Bronchial epithelial cell (primary cell): ENCODE results near the gene CLEC10A. TPM values are rescaled to one million over a fixed set of nuclear protein-coding genes. Genes with fewer than 3 reads are reported as not detected.
"Not testable (repeated sequence)": the region's sequence is repeated elsewhere in the genome, so short reads cannot be mapped to it uniquely, and the experiment has no call there.

ENCODE experiments used
- DNase-seq: peaks from one replicate; pipeline ENCODE4 v3.0.0-alpha.2; 2010; ENCODE audit warnings: low read depth
- FAIRE-seq: peaks from 2 replicates; lab custom pipeline; 2011; peaks lifted over from hg19 to GRCh38; lab: Jason Lieb, UNC
- H3K27me3 ChIP-seq: 2 replicates; pipeline ENCODE4 v1.5.1; 2011; ENCODE audit warnings: low read length; ENCODE audit not compliant: control insufficient read depth, insufficient read depth
- H3K36me3 ChIP-seq: 2 replicates; pipeline ENCODE4 v1.5.1; 2011; ENCODE audit warnings: low read length; ENCODE audit not compliant: control insufficient read depth, insufficient read depth
- H3K4me3 ChIP-seq: 2 replicates; pipeline ENCODE4 v1.5.1; 2011; ENCODE audit warnings: mild to moderate bottlenecking, low read depth, low read length, control low read depth
- total RNA-seq: library from RNA; depleted of rRNA; stranded (reverse); fragments of >200 nt; gene quantifications from 2 replicates; pipeline ENCODE4 v1.2.1, GENCODE V29; 2014
- TF ChIP-seq, protein P1 (sequence below): IDR thresholded peaks from 2 replicates; pipeline ENCODE4 v1.5.1; 2011; ENCODE audit warnings: mild to moderate bottlenecking, moderate library complexity, low read length, control low read depth, inconsistent platforms; ENCODE audit not compliant: insufficient read depth, severe bottlenecking

The CLEC10A gene
- total RNA-seq, 1 donor from 2014 or later: not detected

DNA sequence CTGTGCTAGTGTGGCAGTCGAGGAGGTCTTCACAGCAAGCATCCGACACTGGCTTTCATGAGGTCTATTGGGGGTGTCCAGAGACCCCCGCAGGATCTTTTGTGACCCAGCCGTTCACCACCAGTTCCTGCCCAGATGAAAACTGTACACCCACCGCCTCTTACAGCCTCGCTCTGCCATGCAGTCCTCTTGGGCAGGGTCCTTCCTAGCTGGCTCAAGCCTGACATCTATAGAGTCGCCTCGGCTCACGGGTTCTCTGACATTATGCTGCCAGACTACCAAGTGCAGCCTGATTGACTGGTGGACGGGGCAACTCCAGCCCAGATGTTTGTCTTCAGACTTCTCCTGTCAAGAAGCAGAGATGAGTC, 14.6 kb upstream of the CLEC10A start:
- FAIRE-seq: no peak
- no peak overlapping the region for H3K4me3 ChIP-seq
- H3K36me3 ChIP-seq: no peaks in the 10 kb centered on the region
- peaks cover 2% of the 10 kb centered on the region for H3K27me3 ChIP-seq
- TF ChIP-seq, protein P1, sequence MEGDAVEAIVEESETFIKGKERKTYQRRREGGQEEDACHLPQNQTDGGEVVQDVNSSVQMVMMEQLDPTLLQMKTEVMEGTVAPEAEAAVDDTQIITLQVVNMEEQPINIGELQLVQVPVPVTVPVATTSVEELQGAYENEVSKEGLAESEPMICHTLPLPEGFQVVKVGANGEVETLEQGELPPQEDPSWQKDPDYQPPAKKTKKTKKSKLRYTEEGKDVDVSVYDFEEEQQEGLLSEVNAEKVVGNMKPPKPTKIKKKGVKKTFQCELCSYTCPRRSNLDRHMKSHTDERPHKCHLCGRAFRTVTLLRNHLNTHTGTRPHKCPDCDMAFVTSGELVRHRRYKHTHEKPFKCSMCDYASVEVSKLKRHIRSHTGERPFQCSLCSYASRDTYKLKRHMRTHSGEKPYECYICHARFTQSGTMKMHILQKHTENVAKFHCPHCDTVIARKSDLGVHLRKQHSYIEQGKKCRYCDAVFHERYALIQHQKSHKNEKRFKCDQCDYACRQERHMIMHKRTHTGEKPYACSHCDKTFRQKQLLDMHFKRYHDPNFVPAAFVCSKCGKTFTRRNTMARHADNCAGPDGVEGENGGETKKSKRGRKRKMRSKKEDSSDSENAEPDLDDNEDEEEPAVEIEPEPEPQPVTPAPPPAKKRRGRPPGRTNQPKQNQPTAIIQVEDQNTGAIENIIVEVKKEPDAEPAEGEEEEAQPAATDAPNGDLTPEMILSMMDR: no peak
- no peak for DNase-seq

DNA sequence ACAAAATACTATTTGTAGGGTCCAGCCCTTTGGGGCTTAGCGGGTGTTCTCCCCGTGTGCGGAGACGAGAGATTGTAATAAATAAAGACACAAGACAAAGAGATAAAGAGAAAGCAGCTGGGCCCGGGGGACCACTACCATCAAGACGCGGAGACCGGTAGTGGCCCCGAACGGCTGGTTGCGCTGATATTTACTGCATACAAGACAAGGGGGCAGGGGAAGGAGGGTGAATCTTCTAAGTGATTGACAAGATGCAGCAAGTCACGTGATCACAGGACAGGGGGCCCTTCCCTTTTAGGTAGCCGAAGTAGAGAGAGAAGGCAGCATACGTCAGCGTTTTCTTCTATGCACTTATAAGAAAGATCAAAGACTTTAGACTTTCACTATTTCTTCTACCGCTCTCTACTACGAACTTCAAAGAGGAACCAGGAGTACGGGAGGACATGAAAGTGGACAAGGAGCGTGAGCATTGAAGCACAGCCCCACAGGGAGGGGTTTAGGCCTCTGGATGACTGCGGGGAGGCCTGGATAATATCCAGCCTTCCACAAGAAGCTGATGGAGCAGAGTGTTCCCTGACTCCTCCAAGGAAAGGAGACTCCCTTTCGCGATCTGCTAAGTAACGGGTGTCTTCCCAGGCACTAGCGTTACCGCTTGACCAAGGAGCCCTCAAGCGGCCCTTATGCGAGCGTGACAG, 11.4 kb upstream of the CLEC10A start:
- not testable (repeated sequence) for H3K27me3 ChIP-seq, DNase-seq, H3K4me3 ChIP-seq, FAIRE-seq, H3K36me3 ChIP-seq

DNA sequence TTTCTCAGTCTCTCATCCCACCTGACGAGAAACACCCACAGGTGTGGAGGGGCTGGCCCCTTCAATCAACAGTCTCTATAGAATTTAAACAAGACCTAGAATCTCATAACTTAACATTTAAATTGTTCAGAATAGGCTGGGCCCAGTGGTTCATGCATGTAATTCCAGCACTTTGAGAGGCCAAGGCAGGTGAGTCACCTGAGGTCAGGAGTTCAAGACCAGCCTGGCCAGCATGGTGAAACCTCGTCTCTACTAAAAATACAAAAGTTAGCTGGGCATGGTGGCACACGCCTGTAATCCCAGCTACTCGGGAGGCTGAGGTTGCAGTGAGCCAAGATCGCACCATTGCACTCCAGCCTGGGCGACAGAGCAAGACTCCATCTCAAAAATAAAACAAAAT, 9.5 kb upstream of the CLEC10A start:
- H3K4me3 ChIP-seq, H3K27me3 ChIP-seq, DNase-seq, H3K36me3 ChIP-seq, FAIRE-seq: not testable (repeated sequence)

DNA sequence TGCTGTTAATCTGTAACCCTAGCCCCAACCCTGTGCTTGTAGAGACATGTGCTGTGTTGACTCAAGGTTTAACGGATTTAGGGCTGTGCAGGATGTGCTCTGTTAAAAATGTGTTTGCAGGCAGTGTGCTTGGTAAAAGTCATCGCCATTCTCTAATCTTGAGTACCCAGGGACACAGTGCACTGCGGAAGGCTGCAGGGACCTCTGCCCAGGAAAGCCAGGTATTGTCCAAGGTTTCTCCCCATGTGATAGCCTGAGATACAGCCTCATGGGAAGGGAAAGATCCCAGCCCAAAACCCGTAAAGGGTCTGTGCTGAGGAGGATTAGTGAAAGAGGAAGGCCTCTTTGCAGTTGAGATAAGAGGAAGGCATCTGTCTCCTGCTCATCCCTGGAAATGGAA, 8.4 kb upstream of the CLEC10A start:
- not testable (repeated sequence) for H3K4me3 ChIP-seq, H3K27me3 ChIP-seq, FAIRE-seq, H3K36me3 ChIP-seq
- DNase-seq: peak; percentile 79

DNA sequence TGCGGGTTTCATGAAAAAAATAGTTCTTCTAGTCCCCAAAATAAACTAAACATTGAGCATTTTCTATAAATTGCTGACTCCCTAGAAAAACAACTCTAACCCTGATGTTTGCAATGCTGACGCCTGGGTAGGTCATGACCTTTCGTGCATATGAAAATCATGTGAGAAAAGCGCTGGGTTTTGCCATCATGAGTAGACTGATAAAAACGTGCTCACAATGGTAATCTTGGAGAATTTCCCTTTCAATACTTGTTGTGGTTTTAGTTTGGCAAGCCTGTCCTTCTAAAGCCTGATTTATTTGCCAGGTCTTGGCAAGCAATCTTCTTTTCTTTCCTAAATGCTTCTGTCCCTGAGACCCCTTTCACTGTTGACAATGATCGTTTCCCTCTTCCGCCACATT, 4.0 kb upstream of the CLEC10A start:
- no peak for FAIRE-seq
- Histone ChIP-seq H3K36me3 (no peaks in the 10 kb centered on the region), H3K4me3 (no peak overlapping the region), H3K27me3 (no peaks in the 10 kb centered on the region)
- TF ChIP-seq, protein P1: no peak
- no peak for DNase-seq

DNA sequence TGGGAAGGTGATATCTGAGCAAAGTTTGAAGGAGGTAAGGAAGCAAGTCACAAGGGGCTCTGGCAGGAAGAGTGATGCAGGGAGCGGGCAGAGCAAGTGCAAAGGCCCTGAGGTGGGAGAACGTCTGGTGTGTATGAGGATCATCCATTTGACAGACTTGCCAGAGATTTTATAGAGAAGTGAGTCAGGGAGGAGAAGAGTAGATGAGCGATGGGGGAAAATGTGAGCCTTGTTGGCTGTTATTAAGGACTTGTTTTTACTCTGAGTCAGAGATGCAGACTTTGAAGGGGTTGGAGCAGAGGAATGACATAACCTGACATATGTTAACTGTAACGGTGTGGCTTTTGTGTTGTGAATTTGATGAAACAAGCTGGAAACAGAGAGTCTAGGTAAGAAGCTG, 3.5 kb upstream of the CLEC10A start:
- TF ChIP-seq, protein P1: no peak
- no peaks in the 10 kb centered on the region for H3K36me3 ChIP-seq
- no peak for FAIRE-seq
- H3K27me3 ChIP-seq: no peaks in the 10 kb centered on the region
- peak; percentile 29 for DNase-seq
- no peak overlapping the region for H3K4me3 ChIP-seq

DNA sequence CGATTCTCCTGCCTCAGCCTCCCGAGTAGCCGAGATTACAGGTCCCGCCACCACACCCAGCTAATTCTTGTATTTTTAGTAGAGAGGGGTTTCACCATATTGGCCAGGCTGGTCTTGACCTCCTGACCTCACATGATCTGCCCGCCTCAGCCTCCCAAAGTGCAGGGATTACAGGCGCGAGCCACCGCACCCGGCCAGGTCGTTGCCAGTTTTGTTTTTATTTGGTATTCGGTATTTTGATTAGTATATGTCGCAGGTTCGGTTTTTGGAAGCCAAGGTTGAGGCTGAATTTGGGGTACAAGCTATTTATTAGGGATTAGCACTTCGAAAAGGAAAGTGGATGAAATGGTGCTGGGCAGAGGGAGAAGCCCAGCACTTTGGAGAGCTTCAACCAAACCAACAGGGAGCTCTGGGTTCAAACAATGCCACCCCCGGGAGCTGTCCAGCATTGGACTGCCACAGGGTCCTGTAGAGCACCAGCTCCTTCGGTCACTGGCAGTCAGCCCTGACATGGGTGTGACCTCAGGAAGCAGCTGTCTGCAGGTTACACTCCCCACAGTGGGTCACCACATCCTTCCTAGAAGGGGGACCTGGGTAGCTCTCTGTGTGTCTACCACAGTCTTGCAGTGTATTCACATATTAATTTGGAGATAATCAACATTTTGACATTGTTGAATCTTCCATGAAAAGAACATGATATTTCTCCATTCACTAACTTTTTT, 1.5 kb upstream of the CLEC10A start:
- TF ChIP-seq, protein P1: no peak
- Histone ChIP-seq H3K4me3 (no peak overlapping the region), H3K27me3 (no peaks in the 10 kb centered on the region), H3K36me3 (no peaks in the 10 kb centered on the region)
- FAIRE-seq (no peak), DNase-seq (no peak)
